T47D (cell line): ENCODE results near the gene RARB.

ENCODE experiments used
- DNase-seq, 2 experiments: peaks; one replicate each; pipeline versions ENCODE4 v3.0.0 to v3.0.0-alpha.2; 2011 to 2012; ENCODE audit warnings: low read depth in 1 of 2, low spot score in 1 of 2
- JUND ChIP-seq: IDR thresholded peaks from 2 replicates; pipeline ENCODE4 v1.6.1; 2012; ENCODE audit warnings: low read depth
- in situ Hi-C: cut with HindIII; loops from 2 replicates; pipeline ENCODE4 v1.10.0; 2016; ENCODE audit warnings: low sequenced_read_pairs, low pct_unique_long_range_greater_than_20kb

RARB gene

GRCh38 chr3:25542492-25543039 is 114.5 kb downstream of the RARB start:
- in situ Hi-C loops, result no loop called here
- DNase-seq, result no peak
- TF ChIP-seq JUND, result no peak

- DNase-seq, result no peak
- in situ Hi-C loops, result no loop called here
- TF ChIP-seq JUND, result no peak
Observed at GRCh38 chr3:25547103-25547502, 119.0 kb downstream of the RARB start.

DNA sequence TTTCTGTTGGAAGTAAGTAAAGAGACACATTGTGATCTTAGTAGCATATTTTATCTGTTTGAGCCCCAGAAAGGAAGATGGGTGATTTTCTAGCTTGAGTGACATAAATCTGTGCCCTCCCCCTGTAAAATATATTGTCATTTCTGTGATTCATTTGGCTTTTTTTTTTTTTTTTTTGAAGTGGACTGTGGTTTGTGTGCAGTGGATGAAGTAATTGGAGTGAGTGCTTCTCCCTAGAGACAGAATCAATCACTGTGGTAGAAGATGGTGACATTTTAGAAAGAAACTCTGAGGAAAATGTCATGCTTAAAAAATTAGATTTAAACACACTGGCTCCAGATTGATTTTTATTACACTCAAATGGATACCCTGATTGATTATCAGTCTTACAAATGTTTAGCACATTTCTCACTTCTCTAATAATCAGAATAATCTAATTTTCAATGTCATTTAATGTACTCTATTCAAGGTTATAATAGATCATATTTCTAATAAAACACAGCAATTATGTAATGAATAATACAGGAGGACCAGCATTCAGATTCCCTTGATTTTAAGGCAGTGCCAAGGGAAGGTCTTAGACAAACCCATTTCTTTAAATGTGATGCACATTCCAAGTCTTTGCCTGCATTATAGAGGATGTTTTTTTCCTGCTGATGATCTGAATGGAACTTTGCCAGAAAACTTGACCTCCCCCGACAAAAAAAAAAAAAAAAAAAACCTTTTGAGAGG is 120.0 kb downstream of the RARB start:
- no peak for TF ChIP-seq JUND
- no peak for DNase-seq
- in situ Hi-C loops, result no loop called here

DNA sequence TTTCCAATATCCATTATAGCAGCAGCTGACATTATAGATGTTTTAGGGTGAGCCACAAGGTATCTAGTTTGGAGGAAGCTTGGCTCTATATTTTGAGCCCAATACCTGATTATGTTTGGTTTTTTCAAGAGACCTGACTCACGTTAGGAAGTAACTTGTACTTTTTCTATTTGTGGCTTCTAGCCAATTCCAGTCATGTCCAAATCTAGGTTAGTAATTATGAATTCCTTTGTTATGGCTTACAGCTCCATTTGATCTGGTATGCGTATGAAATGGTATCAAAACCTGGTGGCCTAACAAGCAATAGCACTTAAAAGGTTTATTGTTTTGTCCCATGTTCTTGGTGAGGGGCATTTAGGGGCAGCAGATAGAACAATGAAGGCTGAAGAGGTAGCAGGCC is 120.8 kb downstream of the RARB start:
- no peak for DNase-seq
- no peak for TF ChIP-seq JUND
- in situ Hi-C loops, result no loop called here

DNA sequence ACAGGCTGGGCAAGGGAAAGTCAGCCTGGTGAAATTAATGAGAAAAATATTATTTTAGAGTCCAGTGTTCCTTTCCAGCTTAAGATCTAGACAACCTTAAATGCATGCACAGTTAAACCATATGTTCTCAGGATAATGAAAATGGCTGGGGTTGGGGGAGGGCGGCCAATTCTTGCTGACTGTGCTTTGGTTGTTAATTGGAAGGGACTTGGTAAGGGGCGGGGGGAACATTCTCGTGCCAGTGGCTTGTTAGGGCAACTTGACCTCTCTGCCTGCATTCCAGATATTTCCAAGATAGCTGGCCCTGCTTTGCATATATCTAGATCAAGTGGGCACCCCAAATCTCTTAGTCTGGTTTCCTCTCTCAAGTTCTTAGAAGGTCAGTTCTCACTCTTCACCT is 124.2 kb downstream of the RARB start:
- DNase-seq, result peak in 1 of 2 experiments; percentile 19
- in situ Hi-C loops, result no loop called here
- TF ChIP-seq JUND, result no peak

- DNase-seq, result no peak
- in situ Hi-C loops, result no loop called here
- TF ChIP-seq JUND, result no peak
Observed at GRCh38 chr3:25554376-25554775, 126.3 kb downstream of the RARB start.

GRCh38 chr3:25555695-25556437 is 127.8 kb downstream of the RARB start:
- no peak for DNase-seq
- in situ Hi-C loops, result no loop called here
- no peak for TF ChIP-seq JUND

DNA sequence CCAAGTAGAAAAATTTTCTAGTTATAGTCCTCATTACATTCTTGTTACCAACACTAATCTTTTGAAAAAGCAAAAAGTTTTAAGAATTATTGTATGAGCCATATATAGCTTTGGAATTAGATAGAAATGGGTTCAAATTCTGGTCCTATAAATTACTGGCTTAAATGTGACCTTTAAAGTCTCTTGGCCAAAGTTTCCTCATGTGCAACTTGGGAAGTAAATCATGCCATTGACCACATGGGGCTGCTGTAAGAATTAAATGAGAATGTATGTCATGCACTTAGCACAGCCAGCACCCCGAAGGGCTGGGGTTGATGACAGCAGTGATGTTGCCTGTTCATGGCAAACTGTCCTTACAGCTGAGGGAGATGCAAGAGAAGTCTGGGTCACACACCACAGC is 128.4 kb downstream of the RARB start:
- TF ChIP-seq JUND, result no peak
- in situ Hi-C loops, result no loop called here
- DNase-seq, result peak in 1 of 2 experiments; percentile 19

DNA sequence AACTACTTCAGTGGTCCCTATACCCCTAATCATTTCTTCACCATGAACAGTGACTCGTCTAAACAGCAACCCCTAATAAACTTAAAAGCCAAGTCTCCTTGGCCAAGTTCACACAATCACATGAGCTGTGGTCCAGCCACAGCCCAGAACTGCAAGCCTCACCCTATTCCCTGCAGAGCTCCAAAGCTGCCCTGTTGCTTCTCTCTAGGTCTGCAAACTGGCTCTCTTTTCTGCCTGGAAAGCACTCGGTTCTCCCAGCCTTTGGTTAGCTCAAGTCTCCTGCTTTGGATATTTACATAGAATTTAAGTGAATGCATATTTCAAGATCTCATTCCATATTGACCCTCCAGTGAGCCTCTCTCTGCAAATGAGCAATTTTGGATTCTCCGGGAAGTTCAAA is 129.6 kb downstream of the RARB start:
- in situ Hi-C loops, result no loop called here
- DNase-seq, result no peak
- TF ChIP-seq JUND, result no peak

GRCh38 chr3:25558121-25558520 is 130.1 kb downstream of the RARB start:
- no peak for TF ChIP-seq JUND
- in situ Hi-C loops, result no loop called here
- DNase-seq, result no peak

GRCh38 chr3:25558796-25559195 is 130.7 kb downstream of the RARB start:
- TF ChIP-seq JUND, result no peak
- DNase-seq, result no peak
- in situ Hi-C loops, result no loop called here

GRCh38 chr3:25563601-25564000 is 135.5 kb downstream of the RARB start:
- TF ChIP-seq JUND, result no peak
- DNase-seq, result no peak
- in situ Hi-C loops, result no loop called here

- DNase-seq, result no peak
- TF ChIP-seq JUND, result no peak
- in situ Hi-C loops, result no loop called here
Observed at GRCh38 chr3:25564075-25564474, 136.0 kb downstream of the RARB start.
